HepG2 (cell line): ENCODE measurements around the gene KIAA1328. TPM values are rescaled to one million over a fixed set of nuclear protein-coding genes. Genes with fewer than 3 reads are reported as not detected.

Experiments used
- ATAC-seq: fragments of 200-7000 bp; cut with Tn5 transposase; 3 replicates; pipeline ENCODE4 v1.9.1; 2020; ENCODE audit warnings: mild to moderate bottlenecking, moderate library complexity
- BruUV-seq: library from RNA; stranded (reverse); fragments of 400-500 nt; replicated peaks from 2 replicates; lab custom pipeline; 2021; lab: Mats Ljungman, UMichigan
- CTCF ChIA-PET: fragments of 300-600 bp; formaldehyde crosslinking; extraction: SDS; loops from one replicate; lab custom pipeline; 2021; ENCODE audit warnings: low total read pairs, inconsistent platforms, low intra/inter-chr PET ratio; lab: Yijun Ruan, JAX
- POLR2A ChIA-PET: fragments of 350-600 bp; sonication (Branson Sonifier 250); formaldehyde crosslinking; loops from one replicate; lab custom pipeline; 2020; ENCODE audit warnings: antibody characterized with exemption, inconsistent platforms; lab: Yijun Ruan, JAX
- DNase-seq: peaks from one replicate; pipeline ENCODE4 v3.0.0-alpha.2; 2015; ENCODE audit warnings: low spot score
- FAIRE-seq: peaks from 3 replicates; lab custom pipeline; 2011; peaks lifted over from hg19 to GRCh38; lab: Jason Lieb, UNC
- H2AFZ ChIP-seq: one replicate; pipeline ENCODE4 v1.6.1; 2011; ENCODE audit warnings: low read length, inconsistent platforms
- H3K27ac ChIP-seq: fragments of 300-600 bp; 3 replicates; pipeline ENCODE4 v1.8.0; 2011; ENCODE audit warnings: mixed run types, mild to moderate bottlenecking, mixed read lengths, low read length, inconsistent platforms; ENCODE audit not compliant: insufficient read depth; ENCODE audit errors: extremely low read length
- H3K27me3 ChIP-seq, 2 experiments: fragments of 200-600 bp in 1 of 2; 2 replicates in 1 of 2; 3 replicates in 1 of 2; pipeline versions ENCODE4 v1.6.0 to v1.8.0; 2011; ENCODE audit warnings: low read length in 2 of 2, mild to moderate bottlenecking in 2 of 2, moderate library complexity in 2 of 2, inconsistent platforms in 1 of 2; ENCODE audit not compliant: insufficient read depth in 2 of 2, control insufficient read depth in 1 of 2
- H3K36me3 ChIP-seq, 2 experiments: fragments of 200-600 bp in 1 of 2; replicated peaks in 1 of 2; 2 replicates in 1 of 2; 3 replicates in 1 of 2; pipeline versions ENCODE4 v1.5.1 to v1.8.0; 2011; ENCODE audit warnings: low read length in 2 of 2, inconsistent platforms in 1 of 2; ENCODE audit not compliant: insufficient read depth in 2 of 2, control insufficient read depth in 1 of 2
- H3K4me1 ChIP-seq: 2 replicates; pipeline ENCODE4 v1.5.1; 2012; ENCODE audit warnings: low read length, inconsistent platforms; ENCODE audit not compliant: insufficient read depth
- H3K4me2 ChIP-seq: 2 replicates; pipeline ENCODE4 v1.6.0; 2011; ENCODE audit warnings: low read depth, low read length, inconsistent platforms
- H3K4me3 ChIP-seq, 3 experiments: fragments of 200-600 bp in 1 of 3; sonication (generic), shearing (Covaris generic) in 1 of 3; replicated peaks in 1 of 3; 2 replicates each; pipeline ENCODE4 v1.5.1; 2011 to 2016; ENCODE audit warnings: low read length in 3 of 3, inconsistent platforms in 2 of 3, low read depth in 2 of 3, mild to moderate bottlenecking in 2 of 3, control low read depth in 1 of 3, mixed read lengths in 1 of 3; ENCODE audit not compliant: insufficient read depth in 1 of 3
- H3K79me2 ChIP-seq: one replicate; pipeline ENCODE4 v1.6.1; 2011; ENCODE audit warnings: low read length, inconsistent platforms; ENCODE audit not compliant: insufficient read depth
- H3K9ac ChIP-seq: 2 replicates; pipeline ENCODE4 v1.6.0; 2011; ENCODE audit warnings: mild to moderate bottlenecking, low read depth, low read length, inconsistent platforms; ENCODE audit not compliant: insufficient read depth
- H3K9me3 ChIP-seq: 2 replicates; pipeline ENCODE4 v1.5.1; 2012; ENCODE audit warnings: mild to moderate bottlenecking, low read length
- H4K20me1 ChIP-seq: 2 replicates; pipeline ENCODE4 v1.6.0; 2011; ENCODE audit warnings: inconsistent platforms, mild to moderate bottlenecking, low read length, moderate library complexity; ENCODE audit not compliant: insufficient read depth
- CBX5 ChIP-seq: sonication (generic); formaldehyde crosslinking; IDR thresholded peaks from 2 replicates; pipeline ENCODE4 v1.4.0; 2020; ENCODE audit warnings: missing genetic modification reagents, borderline replicate concordance
- EHMT2 ChIP-seq: fragments of 200-600 bp; sonication (generic); IDR thresholded peaks from 2 replicates; pipeline ENCODE4 v1.7.0; 2017; ENCODE audit warnings: antibody characterized with exemption, low read depth, low read length, borderline replicate concordance
- MED1 ChIP-seq: sonication (generic); formaldehyde crosslinking; IDR thresholded peaks from 2 replicates; pipeline ENCODE4 v1.4.0; 2020; ENCODE audit warnings: missing genetic modification reagents
- ZNF160 ChIP-seq: sonication (generic); formaldehyde crosslinking; IDR thresholded peaks from 2 replicates; pipeline ENCODE4 v1.8.0; 2022; ENCODE audit warnings: mild to moderate bottlenecking, inconsistent platforms, missing genetic modification reagents
- ZNF512B ChIP-seq: sonication (generic); formaldehyde crosslinking; IDR thresholded peaks from 2 replicates; pipeline ENCODE4 v1.5.1; 2020; ENCODE audit warnings: missing genetic modification reagents, mild to moderate bottlenecking, borderline replicate concordance
- ZNF780A ChIP-seq: sonication (generic); formaldehyde crosslinking; IDR thresholded peaks from 2 replicates; pipeline ENCODE4 v1.8.0; 2022; ENCODE audit warnings: mild to moderate bottlenecking, missing genetic modification reagents, moderate library complexity
- WGBS: methylation state at CpG from one replicate; pipeline ENCODE4 v1.1.6; 2017; ENCODE audit warnings: low lambda C conversion rate; 5-methylcytosine and 5-hydroxymethylcytosine counted together
- in situ Hi-C: cut with HindIII; loops from 2 replicates; pipeline ENCODE4 v1.10.0; 2017; ENCODE audit warnings: low pct_unique_long_range_greater_than_20kb; ENCODE audit not compliant: extremely low pct_ligation_motif_present
- intact Hi-C: fragments of 100-400 bp; cut with micrococcal nuclease; formaldehyde crosslinking; loops from one replicate; pipeline ENCODE4 v1.10.0; 2022; ENCODE audit not compliant: unreplicated experiment
- polyA plus RNA-seq, 8 experiments: library from polyadenylated mRNA; depleted of rRNA in 3 of 8; stranded (reverse) in 7 of 8; unstranded in 1 of 8; fragments of >200 nt; fragmentation: Illumina TruSeq in 4 of 8; extraction: Trizol in 4 of 8; gene quantifications; 2 replicates each; pipeline versions ENCODE4 v1.2.1 to v1.2.3, GENCODE V29; 2011 to 2016; ENCODE audit warnings: low read depth in 4 of 8, missing spikeins in 1 of 8, mixed read lengths in 1 of 8; ENCODE audit not compliant: insufficient read depth in 1 of 8
- total RNA-seq, 5 experiments: library from RNA; depleted of rRNA; stranded (reverse); fragments of >200 nt; fragmentation: Illumina TruSeq; extraction: Trizol; gene quantifications; 2 replicates each; pipeline ENCODE4 v1.2.3, GENCODE V29; 2016; ENCODE audit warnings: low read depth in 1 of 5
- TF ChIP-seq, protein P1 (sequence below): sonication (generic); formaldehyde crosslinking; IDR thresholded peaks from 2 replicates; pipeline ENCODE4 v1.9.0; 2021; ENCODE audit warnings: mild to moderate bottlenecking, missing genetic modification reagents

The KIAA1328 gene
- total and polyA plus RNA-seq, 2 of the 13 experiments (the other 11 are each of a cell fraction or from before 2014, with no cell fraction given): 4.1 to 6.0 TPM

DNA sequence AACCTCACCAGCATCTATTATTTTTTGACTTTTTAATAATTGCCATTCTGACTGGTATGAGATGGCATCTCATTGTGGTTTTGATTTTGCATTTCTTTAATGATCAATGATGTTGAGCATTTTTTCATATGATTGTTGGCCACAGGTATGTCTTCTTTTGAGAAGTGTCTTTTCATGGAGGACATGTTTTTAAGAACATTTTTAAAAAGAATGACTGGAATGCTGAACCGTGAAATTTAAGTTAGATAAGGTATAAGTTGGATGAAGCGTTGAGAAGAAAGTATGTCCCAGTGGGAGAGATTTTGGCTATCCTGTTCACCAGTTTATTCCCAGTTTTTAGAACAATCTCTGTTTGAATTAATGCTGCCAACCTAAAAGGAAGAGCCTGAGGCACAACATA, 370.8 kb downstream of the KIAA1328 start:
- H3K27ac ChIP-seq: no peak overlapping the region
- FAIRE-seq (no peak), ATAC-seq (no peak), DNase-seq (no peak)
- H3K4me1 ChIP-seq: no peaks in the 10 kb centered on the region
- H4K20me1 ChIP-seq: no peaks in the 10 kb centered on the region
- POLR2A ChIA-PET: no interaction called here
- H3K4me3 ChIP-seq: no peak overlapping the region
- no peak overlapping the region for H3K9ac ChIP-seq
- in situ Hi-C loops: no loop called here
- H3K4me2 ChIP-seq: no peak overlapping the region
- peaks cover 10% of the 10 kb centered on the region; the same call in 1 of the 2 replicates for H3K9me3 ChIP-seq
- intact Hi-C loops: no loop called here
- CTCF ChIA-PET: no interaction called here
- TF ChIP-seq ZNF780A (CRISPR knock-in tag) (no peak), MED1 (CRISPR knock-in tag) (no peak), CBX5 (CRISPR knock-in tag) (no peak), ZNF160 (CRISPR knock-in tag) (no peak), ZNF512B (no peak), EHMT2 (no peak)
- TF ChIP-seq, protein P1, sequence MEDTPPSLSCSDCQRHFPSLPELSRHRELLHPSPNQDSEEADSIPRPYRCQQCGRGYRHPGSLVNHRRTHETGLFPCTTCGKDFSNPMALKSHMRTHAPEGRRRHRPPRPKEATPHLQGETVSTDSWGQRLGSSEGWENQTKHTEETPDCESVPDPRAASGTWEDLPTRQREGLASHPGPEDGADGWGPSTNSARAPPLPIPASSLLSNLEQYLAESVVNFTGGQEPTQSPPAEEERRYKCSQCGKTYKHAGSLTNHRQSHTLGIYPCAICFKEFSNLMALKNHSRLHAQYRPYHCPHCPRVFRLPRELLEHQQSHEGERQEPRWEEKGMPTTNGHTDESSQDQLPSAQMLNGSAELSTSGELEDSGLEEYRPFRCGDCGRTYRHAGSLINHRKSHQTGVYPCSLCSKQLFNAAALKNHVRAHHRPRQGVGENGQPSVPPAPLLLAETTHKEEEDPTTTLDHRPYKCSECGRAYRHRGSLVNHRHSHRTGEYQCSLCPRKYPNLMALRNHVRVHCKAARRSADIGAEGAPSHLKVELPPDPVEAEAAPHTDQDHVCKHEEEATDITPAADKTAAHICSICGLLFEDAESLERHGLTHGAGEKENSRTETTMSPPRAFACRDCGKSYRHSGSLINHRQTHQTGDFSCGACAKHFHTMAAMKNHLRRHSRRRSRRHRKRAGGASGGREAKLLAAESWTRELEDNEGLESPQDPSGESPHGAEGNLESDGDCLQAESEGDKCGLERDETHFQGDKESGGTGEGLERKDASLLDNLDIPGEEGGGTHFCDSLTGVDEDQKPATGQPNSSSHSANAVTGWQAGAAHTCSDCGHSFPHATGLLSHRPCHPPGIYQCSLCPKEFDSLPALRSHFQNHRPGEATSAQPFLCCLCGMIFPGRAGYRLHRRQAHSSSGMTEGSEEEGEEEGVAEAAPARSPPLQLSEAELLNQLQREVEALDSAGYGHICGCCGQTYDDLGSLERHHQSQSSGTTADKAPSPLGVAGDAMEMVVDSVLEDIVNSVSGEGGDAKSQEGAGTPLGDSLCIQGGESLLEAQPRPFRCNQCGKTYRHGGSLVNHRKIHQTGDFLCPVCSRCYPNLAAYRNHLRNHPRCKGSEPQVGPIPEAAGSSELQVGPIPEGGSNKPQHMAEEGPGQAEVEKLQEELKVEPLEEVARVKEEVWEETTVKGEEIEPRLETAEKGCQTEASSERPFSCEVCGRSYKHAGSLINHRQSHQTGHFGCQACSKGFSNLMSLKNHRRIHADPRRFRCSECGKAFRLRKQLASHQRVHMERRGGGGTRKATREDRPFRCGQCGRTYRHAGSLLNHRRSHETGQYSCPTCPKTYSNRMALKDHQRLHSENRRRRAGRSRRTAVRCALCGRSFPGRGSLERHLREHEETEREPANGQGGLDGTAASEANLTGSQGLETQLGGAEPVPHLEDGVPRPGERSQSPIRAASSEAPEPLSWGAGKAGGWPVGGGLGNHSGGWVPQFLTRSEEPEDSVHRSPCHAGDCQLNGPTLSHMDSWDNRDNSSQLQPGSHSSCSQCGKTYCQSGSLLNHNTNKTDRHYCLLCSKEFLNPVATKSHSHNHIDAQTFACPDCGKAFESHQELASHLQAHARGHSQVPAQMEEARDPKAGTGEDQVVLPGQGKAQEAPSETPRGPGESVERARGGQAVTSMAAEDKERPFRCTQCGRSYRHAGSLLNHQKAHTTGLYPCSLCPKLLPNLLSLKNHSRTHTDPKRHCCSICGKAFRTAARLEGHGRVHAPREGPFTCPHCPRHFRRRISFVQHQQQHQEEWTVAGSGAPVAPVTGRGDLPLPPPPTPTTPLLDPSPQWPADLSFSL (CRISPR knock-in tag): no peak
- no peaks in the 10 kb centered on the region for H3K79me2 ChIP-seq
- H3K36me3 ChIP-seq: no peaks in the 10 kb centered on the region
- H2AFZ ChIP-seq: no peak overlapping the region
- no TSS peak for BruUV-seq
- H3K27me3 ChIP-seq: no peaks in the 10 kb centered on the region
- whole genome bisulfite sequencing: 73% methylated on average over 2 of the region's 2 CpGs
